ENCODE results near the gene DLGAP3. TPM values are rescaled to one million over a fixed set of nuclear protein-coding genes. Genes with fewer than 3 reads are reported as not detected.

Gene DLGAP3
- total RNA-seq, 1 experiment from 2014 or later = 7.3 TPM

GRCh38 chr1:34856697-34857096, 72.8 kb downstream of the DLGAP3 start:
- Histone ChIP-seq H3K4me1 (ENCODE audit: insufficient read depth, low read length) (peaks cover 3% of the 10 kb centered on the region; the same call in 1 of the 2 replicates), H3K27ac (ENCODE audit: insufficient read length, low read depth, low read length) (no peak overlapping the region), H4K20me1 (ENCODE audit: control insufficient read depth, insufficient read depth, insufficient read length) (no peaks in the 10 kb centered on the region), H2AK5ac (ENCODE audit: insufficient read length, low read length) (no peak overlapping the region), H3K14ac (ENCODE audit: insufficient read depth, low read length) (no peak overlapping the region), H2AFZ (ENCODE audit: low read length) (no peak overlapping the region), H3K23ac (ENCODE audit: insufficient read length, low read depth, low read length) (no peak overlapping the region), H3K9ac (ENCODE audit: extremely low read depth, insufficient read length, low read length) (no peak overlapping the region), H3K18ac (ENCODE audit: insufficient read length, low read depth, low read length) (no peak overlapping the region), H3T11ph (ENCODE audit: low read length) (no peak overlapping the region), H3K9me3 (ENCODE audit: control insufficient read depth, low read depth, low read length) (no peaks in the 10 kb centered on the region), H3K27me3 (ENCODE audit: insufficient read depth, low read length) (no peaks in the 10 kb centered on the region), H4K5ac (ENCODE audit: insufficient read length, low read depth, low read length) (no peak overlapping the region), H2BK20ac (ENCODE audit: low read depth, low read length, poor library complexity, severe bottlenecking) (no peak overlapping the region), H3K4me2 (ENCODE audit: insufficient read depth, insufficient read length, low read length) (no peak overlapping the region), H3K79me2 (ENCODE audit: insufficient read depth, low read length) (peaks cover 21% of the 10 kb centered on the region; the same call in 1 of the 2 replicates), H2BK12ac (ENCODE audit: insufficient read length, low read depth, low read length) (no peak overlapping the region), H2BK120ac (ENCODE audit: low read depth, low read length, poor library complexity, severe bottlenecking) (no peak overlapping the region), H4K91ac (ENCODE audit: insufficient read length, low read depth, low read length) (no peak overlapping the region), H3K23me2 (ENCODE audit: insufficient read length, low read depth, low read length, poor library complexity, severe bottlenecking) (peaks cover 5% of the 10 kb centered on the region), H2BK5ac (ENCODE audit: insufficient read length, low read length) (no peak overlapping the region), H3K4ac (ENCODE audit: low read depth, low read length) (no peak overlapping the region), H4K8ac (replicated peaks; ENCODE audit: insufficient read length, low read depth, low read length) (no peak overlapping the region), H3K56ac (ENCODE audit: insufficient read length, low read depth, low read length) (no peak overlapping the region), H2BK15ac (ENCODE audit: low read depth, low read length) (no peak overlapping the region), H3K79me1 (ENCODE audit: insufficient read depth, low read depth, low read length, poor library complexity, severe bottlenecking) (peaks cover 6% of the 10 kb centered on the region)
- Mint-ChIP-seq H3K9me3 (peaks cover 0 to 3% of the 10 kb centered on the region in 2 experiments; a peak in 3 of 5 replicates), H3K4me3 (no peak overlapping the region; a peak in 1 of 5 replicates), H3K27ac (no peak overlapping the region), H3K4me1 (peaks cover 16 to 22% of the 10 kb centered on the region in 2 experiments), H3K36me3 (ENCODE audit: insufficient read depth in 1 of 3, low read depth in 3 of 3) (peaks cover 16 to 26% (median 25%) of the 10 kb centered on the region in 3 experiments; a peak in 6 of 7 replicates), H3K27me3 (ENCODE audit: low read depth) (peaks cover 9% of the 10 kb centered on the region)
- WGBS (ENCODE audit: extremely low coverage, insufficient read length, low lambda C conversion rate) = no CpG with 5 or more reads among the region's 6 CpGs
- no peak for TF ChIP-seq CTCF (conservative IDR thresholded peaks at IDR 0.05)
- no peak for DNase-seq
